Gastrocnemius medialis (tissue), 4 donors: Measurements from ENCODE around the gene TSHZ3. TPM values are rescaled to one million over a fixed set of nuclear protein-coding genes. Genes with fewer than 3 reads are reported as not detected.

Experiments
- ATAC-seq, 2 donors: fragments of 150-250 bp; one replicate each; pipeline ENCODE4 v1.9.1; 2016
- DNase-seq, 2 donors: peaks; one replicate each; pipeline ENCODE4 v3.0.0-alpha.2; 2019
- H3K27ac ChIP-seq, 4 donors: fragments of 200-600 bp; sonication (generic); 1 replicate in 1 of 4; 2 replicates in 3 of 4; pipeline ENCODE4 v1.5.1; 2016 to 2018; ENCODE audit warnings: mild to moderate bottlenecking in 2 of 4, moderate library complexity in 1 of 4
- H3K27me3 ChIP-seq, 3 donors: fragments of 200-600 bp; sonication (generic) in 2 of 3; 1 replicate in 1 of 3; 2 replicates in 2 of 3; pipeline versions ENCODE4 v1.5.1 to v1.6.0; 2016 to 2019; ENCODE audit warnings: mild to moderate bottlenecking in 1 of 3, moderate library complexity in 1 of 3
- H3K36me3 ChIP-seq, 2 donors: fragments of 200-600 bp; sonication (generic) in 1 of 2; one replicate each; pipeline ENCODE4 v1.5.1; 2017 to 2018
- H3K4me1 ChIP-seq, 2 donors: fragments of 200-600 bp; sonication (generic) in 1 of 2; one replicate each; pipeline ENCODE4 v1.5.1; 2016 to 2017; ENCODE audit warnings: mild to moderate bottlenecking in 2 of 2
- H3K4me3 ChIP-seq, 4 donors: fragments of 200-600 bp; sonication (generic) in 3 of 4; 1 replicate in 1 of 4; 2 replicates in 3 of 4; pipeline ENCODE4 v1.5.1; 2016 to 2019; ENCODE audit warnings: mild to moderate bottlenecking in 2 of 4
- H3K9me3 ChIP-seq, 3 donors: fragments of 200-600 bp; sonication (generic) in 2 of 3; 1 replicate in 1 of 3; 2 replicates in 2 of 3; pipeline ENCODE4 v1.5.1; 2016 to 2019
- CTCF ChIP-seq, 5 experiments: fragments of 450-650 bp in 3 of 5; fragments of 200-600 bp in 2 of 5; sonication (generic) in 2 of 5; IDR thresholded peaks in 4 of 5; conservative IDR thresholded peaks in 1 of 5; 1 replicate in 4 of 5; 2 replicates in 1 of 5; pipeline ENCODE4 v1.5.1; 2016 to 2019; ENCODE audit warnings: antibody characterized with exemption in 5 of 5, mild to moderate bottlenecking in 3 of 5, moderate library complexity in 3 of 5
- POLR2A ChIP-seq, 2 donors: fragments of 450-650 bp; IDR thresholded peaks; one replicate each; pipeline ENCODE4 v1.6.1; 2017; ENCODE audit warnings: antibody characterized with exemption in 2 of 2, mild to moderate bottlenecking in 2 of 2, moderate library complexity in 2 of 2
- in situ Hi-C, 4 donors: fragments of 200-750 bp; cut with MboI; loops; one replicate each; pipeline versions ENCODE4 v1.15.0 to v1.8.0; 2017; ENCODE audit warnings: low sequenced_read_pairs in 4 of 4
- intact Hi-C: fragments of 100-400 bp; cut with DNase I; formaldehyde crosslinking; loops from one replicate; pipeline ENCODE4 v1.15.1; 2023; ENCODE audit warnings: low total_unique reads
- total RNA-seq, 4 donors: library from RNA; depleted of rRNA; stranded (reverse); fragments of >200 nt; gene quantifications; one replicate each; pipeline versions ENCODE4 v1.1.0 to v1.2.3, GENCODE V29; 2016

TSHZ3 gene
- total RNA-seq, 4 donors from 2014 or later: 1.6 to 2.3 (median 1.9) TPM

GRCh38 chr19:31370216-31370615 lies 21.0 kb upstream of the TSHZ3 start:
- TF ChIP-seq CTCF (IDR thresholded peaks at IDR 0.05 in 4 of 5, conservative IDR thresholded peaks at IDR 0.05 in 1 of 5) (no peak), POLR2A (IDR thresholded peaks at IDR 0.05) (no peak)
- in situ Hi-C loops (loop anchor here in 2 of 4 donors (25.0 kb wide), 1 partner anchor 683 kb away; no protein-coding TSS in a partner anchor), intact Hi-C loops (no loop called here)
- DNase-seq (no peak), ATAC-seq (no peak)
- Histone ChIP-seq H3K27me3 (no peaks in the 10 kb centered on the region), H3K36me3 (no peaks in the 10 kb centered on the region), H3K9me3 (no peaks in the 10 kb centered on the region), H3K27ac (no peak overlapping the region), H3K4me1 (no peaks in the 10 kb centered on the region), H3K4me3 (no peak overlapping the region)

GRCh38 chr19:31364963-31365362 lies 15.7 kb upstream of the TSHZ3 start:
- H3K9me3 ChIP-seq: no peaks in the 10 kb centered on the region
- in situ Hi-C loops: loop anchor here in 2 of 4 donors (25.0 kb wide), 1 partner anchor 678 kb away; no protein-coding TSS in a partner anchor
- H3K4me1 ChIP-seq: no peaks in the 10 kb centered on the region
- no peaks in the 10 kb centered on the region for H3K36me3 ChIP-seq
- no peak overlapping the region for H3K27ac ChIP-seq
- no peak for DNase-seq
- TF ChIP-seq CTCF (IDR thresholded peaks at IDR 0.05 in 4 of 5, conservative IDR thresholded peaks at IDR 0.05 in 1 of 5) (no peak), POLR2A (IDR thresholded peaks at IDR 0.05) (no peak)
- ATAC-seq: no peak
- intact Hi-C loops: no loop called here
- H3K4me3 ChIP-seq: no peak overlapping the region
- no peaks in the 10 kb centered on the region for H3K27me3 ChIP-seq

GRCh38 chr19:31361728-31362127 lies 12.5 kb upstream of the TSHZ3 start:
- Histone ChIP-seq H3K9me3 (no peaks in the 10 kb centered on the region), H3K4me1 (no peaks in the 10 kb centered on the region), H3K36me3 (no peaks in the 10 kb centered on the region), H3K4me3 (no peak overlapping the region), H3K27me3 (peaks cover 0 to 5% (median 4%) of the 10 kb centered on the region in 3 donors), H3K27ac (no peak overlapping the region)
- intact Hi-C loops (no loop called here), in situ Hi-C loops (loop anchor here in 2 of 4 donors (25.0 kb wide), 1 partner anchor 674 kb away; no protein-coding TSS in a partner anchor)
- ATAC-seq (no peak), DNase-seq (no peak)
- no peak for TF ChIP-seq CTCF (IDR thresholded peaks at IDR 0.05 in 4 of 5, conservative IDR thresholded peaks at IDR 0.05 in 1 of 5)

- intact Hi-C loops (no loop called here), in situ Hi-C loops (loop anchor here in 2 of 4 donors (25.0 kb wide), 1 partner anchor 670 kb away; no protein-coding TSS in a partner anchor)
- H3K36me3 ChIP-seq: no peaks in the 10 kb centered on the region
- DNase-seq (no peak), ATAC-seq (no peak)
- H3K27ac ChIP-seq: no peak overlapping the region
- H3K9me3 ChIP-seq: no peaks in the 10 kb centered on the region
- H3K27me3 ChIP-seq: peaks cover 11 to 39% (median 29%) of the 10 kb centered on the region in 3 donors
- no peak overlapping the region for H3K4me3 ChIP-seq
- TF ChIP-seq CTCF (IDR thresholded peaks at IDR 0.05 in 4 of 5, conservative IDR thresholded peaks at IDR 0.05 in 1 of 5) (no peak), POLR2A (IDR thresholded peaks at IDR 0.05) (no peak)
- H3K4me1 ChIP-seq: no peaks in the 10 kb centered on the region
These were observed 8.1 kb upstream of the TSHZ3 start for GRCh38 chr19:31357315-31357673.
